GM12878 (cell line): ENCODE data around the gene ENTREP1.

Experiments
- FOS ChIP-seq: IDR thresholded peaks from 3 replicates; pipeline ENCODE4 v1.6.1; 2011; ENCODE audit warnings: borderline replicate concordance; ENCODE audit not compliant: insufficient read length; ENCODE audit errors: extremely low read depth
- JUND ChIP-seq: IDR thresholded peaks from 2 replicates; pipeline ENCODE4 v1.6.1; 2012; ENCODE audit warnings: low read depth, mild to moderate bottlenecking, low read length, improper control_type of control experiment, moderate library complexity
- NFIC ChIP-seq: IDR thresholded peaks from 2 replicates; pipeline ENCODE4 v1.6.1; 2012; ENCODE audit warnings: low read depth, mild to moderate bottlenecking, inconsistent platforms, low read length, moderate library complexity
- NFXL1 ChIP-seq: fragments of 450-650 bp; IDR thresholded peaks from 2 replicates; pipeline ENCODE4 v1.6.1; 2017; ENCODE audit warnings: antibody characterized with exemption, mild to moderate bottlenecking, borderline replicate concordance
- NFYB ChIP-seq: IDR thresholded peaks from 2 replicates; pipeline ENCODE4 v1.6.1; 2011; ENCODE audit warnings: low read depth, mild to moderate bottlenecking, low read length, improper control_type of control experiment, moderate library complexity; ENCODE audit not compliant: insufficient read depth
- RAD51 ChIP-seq: fragments of 450-650 bp; IDR thresholded peaks from 2 replicates; pipeline ENCODE4 v1.6.1; 2016; ENCODE audit warnings: moderate library complexity, mild to moderate bottlenecking, inconsistent platforms
- RBBP5 ChIP-seq: fragments of 200-600 bp; sonication (generic); conservative IDR thresholded peaks from 2 replicates; pipeline ENCODE4 v1.6.1; 2016
- RELA ChIP-seq: fragments of 450-650 bp; IDR thresholded peaks from 2 replicates; pipeline ENCODE4 v1.8.0; 2014; ENCODE audit warnings: borderline replicate concordance; ENCODE audit not compliant: partially characterized antibody
- SP1 ChIP-seq: IDR thresholded peaks from one replicate; pipeline ENCODE4 v1.6.1; 2011; ENCODE audit warnings: low read depth, low read length
- TF ChIP-seq, protein P1 (sequence below), 3 experiments: IDR thresholded peaks in 2 of 3; conservative IDR thresholded peaks in 1 of 3; 2 replicates each; pipeline ENCODE4 v1.5.1; 2011; ENCODE audit warnings: low read depth in 3 of 3, low read length in 3 of 3, mild to moderate bottlenecking in 3 of 3, control low read depth in 2 of 3, moderate library complexity in 2 of 3, inconsistent platforms in 1 of 3, mixed read lengths in 1 of 3; ENCODE audit not compliant: control insufficient read depth in 2 of 3, insufficient read depth in 1 of 3; ENCODE audit errors: extremely low read depth in 1 of 3
- TF ChIP-seq, protein P2 (sequence below): IDR thresholded peaks from 2 replicates; pipeline ENCODE4 v1.6.1; 2012; ENCODE audit warnings: low read length, inconsistent platforms
- TF ChIP-seq, protein P3 (sequence below): IDR thresholded peaks from 2 replicates; pipeline ENCODE4 v1.6.1; 2012; ENCODE audit warnings: low read depth, low read length, improper control_type of control experiment
- TF ChIP-seq, protein P4 (sequence below): fragments of 450-650 bp; IDR thresholded peaks from 2 replicates; pipeline ENCODE4 v1.6.1; 2017; ENCODE audit warnings: mild to moderate bottlenecking

DNA sequence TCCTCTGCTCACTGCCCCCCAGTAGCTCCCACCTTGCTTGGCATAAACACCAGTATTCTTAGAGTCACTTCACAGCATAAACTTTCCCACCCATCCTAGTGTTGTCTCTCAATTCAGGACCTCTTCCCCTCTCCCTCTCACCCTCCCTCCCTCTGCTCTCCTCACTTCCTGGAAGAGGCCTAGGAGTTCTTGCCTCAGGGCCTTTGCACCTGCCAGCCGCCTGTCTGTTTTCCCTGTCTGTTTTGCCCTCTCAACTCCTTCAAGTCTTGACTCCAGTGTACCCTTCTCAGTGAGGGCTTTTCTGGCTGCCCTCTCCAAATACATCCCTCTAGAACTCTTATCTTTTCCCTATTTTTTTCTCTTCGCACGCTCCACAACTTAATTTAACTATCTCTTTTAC lies 86.2 kb downstream of the ENTREP1 start:
- TF ChIP-seq NFYB (no peak), RELA (no peak), FOS (no peak), NFIC (no peak), RAD51 (no peak), RBBP5 (no peak), JUND (no peak), SP1 (no peak), NFXL1 (no peak)
- TF ChIP-seq, protein P1, sequence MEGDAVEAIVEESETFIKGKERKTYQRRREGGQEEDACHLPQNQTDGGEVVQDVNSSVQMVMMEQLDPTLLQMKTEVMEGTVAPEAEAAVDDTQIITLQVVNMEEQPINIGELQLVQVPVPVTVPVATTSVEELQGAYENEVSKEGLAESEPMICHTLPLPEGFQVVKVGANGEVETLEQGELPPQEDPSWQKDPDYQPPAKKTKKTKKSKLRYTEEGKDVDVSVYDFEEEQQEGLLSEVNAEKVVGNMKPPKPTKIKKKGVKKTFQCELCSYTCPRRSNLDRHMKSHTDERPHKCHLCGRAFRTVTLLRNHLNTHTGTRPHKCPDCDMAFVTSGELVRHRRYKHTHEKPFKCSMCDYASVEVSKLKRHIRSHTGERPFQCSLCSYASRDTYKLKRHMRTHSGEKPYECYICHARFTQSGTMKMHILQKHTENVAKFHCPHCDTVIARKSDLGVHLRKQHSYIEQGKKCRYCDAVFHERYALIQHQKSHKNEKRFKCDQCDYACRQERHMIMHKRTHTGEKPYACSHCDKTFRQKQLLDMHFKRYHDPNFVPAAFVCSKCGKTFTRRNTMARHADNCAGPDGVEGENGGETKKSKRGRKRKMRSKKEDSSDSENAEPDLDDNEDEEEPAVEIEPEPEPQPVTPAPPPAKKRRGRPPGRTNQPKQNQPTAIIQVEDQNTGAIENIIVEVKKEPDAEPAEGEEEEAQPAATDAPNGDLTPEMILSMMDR (IDR thresholded peaks at IDR 0.05 in 2 of 3, conservative IDR thresholded peaks at IDR 0.05 in 1 of 3; ENCODE audit: control insufficient read depth in 2 of 3, extremely low read depth in 1 of 3, insufficient read depth in 1 of 3, low read depth in 3 of 3, low read length in 3 of 3), result no peak
- TF ChIP-seq, protein P2, sequence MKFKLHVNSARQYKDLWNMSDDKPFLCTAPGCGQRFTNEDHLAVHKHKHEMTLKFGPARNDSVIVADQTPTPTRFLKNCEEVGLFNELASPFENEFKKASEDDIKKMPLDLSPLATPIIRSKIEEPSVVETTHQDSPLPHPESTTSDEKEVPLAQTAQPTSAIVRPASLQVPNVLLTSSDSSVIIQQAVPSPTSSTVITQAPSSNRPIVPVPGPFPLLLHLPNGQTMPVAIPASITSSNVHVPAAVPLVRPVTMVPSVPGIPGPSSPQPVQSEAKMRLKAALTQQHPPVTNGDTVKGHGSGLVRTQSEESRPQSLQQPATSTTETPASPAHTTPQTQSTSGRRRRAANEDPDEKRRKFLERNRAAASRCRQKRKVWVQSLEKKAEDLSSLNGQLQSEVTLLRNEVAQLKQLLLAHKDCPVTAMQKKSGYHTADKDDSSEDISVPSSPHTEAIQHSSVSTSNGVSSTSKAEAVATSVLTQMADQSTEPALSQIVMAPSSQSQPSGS, result no peak
- TF ChIP-seq, protein P3, sequence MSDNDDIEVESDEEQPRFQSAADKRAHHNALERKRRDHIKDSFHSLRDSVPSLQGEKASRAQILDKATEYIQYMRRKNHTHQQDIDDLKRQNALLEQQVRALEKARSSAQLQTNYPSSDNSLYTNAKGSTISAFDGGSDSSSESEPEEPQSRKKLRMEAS, result no peak
- TF ChIP-seq, protein P4, sequence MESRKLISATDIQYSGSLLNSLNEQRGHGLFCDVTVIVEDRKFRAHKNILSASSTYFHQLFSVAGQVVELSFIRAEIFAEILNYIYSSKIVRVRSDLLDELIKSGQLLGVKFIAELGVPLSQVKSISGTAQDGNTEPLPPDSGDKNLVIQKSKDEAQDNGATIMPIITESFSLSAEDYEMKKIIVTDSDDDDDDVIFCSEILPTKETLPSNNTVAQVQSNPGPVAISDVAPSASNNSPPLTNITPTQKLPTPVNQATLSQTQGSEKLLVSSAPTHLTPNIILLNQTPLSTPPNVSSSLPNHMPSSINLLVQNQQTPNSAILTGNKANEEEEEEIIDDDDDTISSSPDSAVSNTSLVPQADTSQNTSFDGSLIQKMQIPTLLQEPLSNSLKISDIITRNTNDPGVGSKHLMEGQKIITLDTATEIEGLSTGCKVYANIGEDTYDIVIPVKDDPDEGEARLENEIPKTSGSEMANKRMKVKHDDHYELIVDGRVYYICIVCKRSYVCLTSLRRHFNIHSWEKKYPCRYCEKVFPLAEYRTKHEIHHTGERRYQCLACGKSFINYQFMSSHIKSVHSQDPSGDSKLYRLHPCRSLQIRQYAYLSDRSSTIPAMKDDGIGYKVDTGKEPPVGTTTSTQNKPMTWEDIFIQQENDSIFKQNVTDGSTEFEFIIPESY, result no peak
